Stomach (tissue), 9 donors: ENCODE data around the gene ACKR3. TPM values are rescaled to one million over a fixed set of nuclear protein-coding genes. Genes with fewer than 3 reads are reported as not detected.

Source experiments
- DNase-seq, 2 donors: peaks; one replicate each; pipeline versions ENCODE4 v3.0.0 to v3.0.0-alpha.2; 2013 to 2019
- H3K27ac ChIP-seq, 5 donors: fragments of 200-600 bp in 4 of 5; sonication (generic) in 4 of 5; one replicate each; pipeline ENCODE4 v1.5.1; 2013 to 2019; ENCODE audit warnings: mild to moderate bottlenecking in 1 of 5, moderate library complexity in 1 of 5
- H3K27me3 ChIP-seq, 3 donors: fragments of 200-600 bp; sonication (generic); one replicate each; pipeline ENCODE4 v1.5.1; 2017 to 2019; ENCODE audit warnings: mixed run types in 1 of 3
- H3K36me3 ChIP-seq, 4 donors: fragments of 200-600 bp; sonication (generic); 1 replicate in 3 of 4; 2 replicates in 1 of 4; pipeline ENCODE4 v1.5.1; 2016 to 2019
- H3K4me1 ChIP-seq, 4 donors: fragments of 200-600 bp; sonication (generic); one replicate each; pipeline ENCODE4 v1.5.1; 2016 to 2019
- H3K4me3 ChIP-seq, 4 donors: fragments of 200-600 bp; sonication (generic) in 3 of 4; one replicate each; pipeline ENCODE4 v1.5.1; 2016 to 2019; ENCODE audit warnings: mild to moderate bottlenecking in 1 of 4
- H3K9me3 ChIP-seq, 4 donors: fragments of 200-600 bp; sonication (generic); one replicate each; pipeline ENCODE4 v1.5.1; 2016 to 2019
- EP300 ChIP-seq: sonication (generic); formaldehyde crosslinking; IDR thresholded peaks from one replicate; pipeline ENCODE4 v1.6.1; 2017; ENCODE audit warnings: antibody characterized with exemption
- POLR2A ChIP-seq, 4 donors: fragments of 450-650 bp; IDR thresholded peaks; one replicate each; pipeline ENCODE4 v1.6.1; 2016; ENCODE audit warnings: antibody characterized with exemption in 4 of 4, control low read depth in 2 of 4, mild to moderate bottlenecking in 1 of 4, moderate library complexity in 1 of 4
- POLR2AphosphoS5 ChIP-seq, 3 donors: sonication (generic); formaldehyde crosslinking; IDR thresholded peaks; one replicate each; pipeline ENCODE4 v1.6.1; 2016; ENCODE audit warnings: antibody characterized with exemption in 3 of 3
- WGBS, 5 donors: extraction: QIAGEN DNeasy Blood & Tissue Kit in 3 of 5; methylation state at CpG; one replicate each; pipeline versions ENCODE4 v1.1.5 to v1.1.7; 2013 to 2018; 5-methylcytosine and 5-hydroxymethylcytosine counted together
- intact Hi-C: fragments of 100-400 bp; cut with DNase I; formaldehyde crosslinking; loops from one replicate; pipeline ENCODE4 v1.15.1; 2023; ENCODE audit warnings: low total_unique reads
- polyA plus RNA-seq, 3 donors: library from polyadenylated mRNA; stranded (reverse); fragments of 200-250 nt; gene quantifications; one replicate each; pipeline ENCODE4 v1.2.3, GENCODE V29; 2013
- total RNA-seq, 5 donors: library from RNA; depleted of rRNA; stranded (reverse); fragments of >200 nt; gene quantifications; one replicate each; pipeline versions ENCODE4 v1.1.0 to v1.2.3, GENCODE V29; 2014 to 2016
- TF ChIP-seq, protein P1 (sequence below), 7 experiments: fragments of 450-650 bp in 4 of 7; fragments of 200-600 bp in 3 of 7; sonication (generic) in 3 of 7; IDR thresholded peaks; one replicate each; pipeline ENCODE4 v1.5.1; 2016 to 2019; ENCODE audit warnings: antibody characterized with exemption in 7 of 7, control low read depth in 2 of 7, mild to moderate bottlenecking in 1 of 7
- donor health status: healthy with polysubstance abuse.
- donor health status: Bipolar disorder and iron deficiency.
- donor health status: healthy.

Gene ACKR3
- total and polyA plus RNA-seq, 8 donors, result 5.0 to 35.0 (median 10.4) TPM

DNA sequence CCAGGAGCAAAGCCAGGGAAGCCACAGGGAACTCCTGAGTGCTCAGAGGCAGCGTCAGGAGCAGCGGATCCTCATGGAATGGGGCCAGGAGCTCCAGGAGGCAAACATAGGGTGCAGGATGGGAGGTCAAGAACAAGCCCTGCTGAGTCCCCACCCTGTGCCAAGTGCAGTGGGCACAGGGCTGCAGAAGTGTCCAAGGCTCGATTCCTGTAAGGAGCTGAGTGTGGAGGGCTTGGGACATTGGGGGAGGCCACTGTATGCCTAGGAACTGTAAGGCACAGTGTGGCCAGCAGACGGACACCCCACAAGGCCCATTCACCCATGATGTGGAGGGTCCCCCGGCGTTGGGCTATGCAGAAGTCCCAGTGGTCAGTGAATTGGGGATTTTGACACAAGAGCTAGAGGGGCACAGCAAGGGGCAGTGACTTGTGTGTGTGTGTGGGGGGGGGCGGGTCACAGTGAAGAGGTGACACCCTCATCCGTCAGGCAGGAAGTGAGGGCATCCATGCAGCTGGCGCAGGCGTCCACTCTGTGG lies 55.6 kb downstream of the ACKR3 start:
- H3K36me3 ChIP-seq, result no peaks in the 10 kb centered on the region
- no peak for TF ChIP-seq EP300
- TF ChIP-seq, protein P1, sequence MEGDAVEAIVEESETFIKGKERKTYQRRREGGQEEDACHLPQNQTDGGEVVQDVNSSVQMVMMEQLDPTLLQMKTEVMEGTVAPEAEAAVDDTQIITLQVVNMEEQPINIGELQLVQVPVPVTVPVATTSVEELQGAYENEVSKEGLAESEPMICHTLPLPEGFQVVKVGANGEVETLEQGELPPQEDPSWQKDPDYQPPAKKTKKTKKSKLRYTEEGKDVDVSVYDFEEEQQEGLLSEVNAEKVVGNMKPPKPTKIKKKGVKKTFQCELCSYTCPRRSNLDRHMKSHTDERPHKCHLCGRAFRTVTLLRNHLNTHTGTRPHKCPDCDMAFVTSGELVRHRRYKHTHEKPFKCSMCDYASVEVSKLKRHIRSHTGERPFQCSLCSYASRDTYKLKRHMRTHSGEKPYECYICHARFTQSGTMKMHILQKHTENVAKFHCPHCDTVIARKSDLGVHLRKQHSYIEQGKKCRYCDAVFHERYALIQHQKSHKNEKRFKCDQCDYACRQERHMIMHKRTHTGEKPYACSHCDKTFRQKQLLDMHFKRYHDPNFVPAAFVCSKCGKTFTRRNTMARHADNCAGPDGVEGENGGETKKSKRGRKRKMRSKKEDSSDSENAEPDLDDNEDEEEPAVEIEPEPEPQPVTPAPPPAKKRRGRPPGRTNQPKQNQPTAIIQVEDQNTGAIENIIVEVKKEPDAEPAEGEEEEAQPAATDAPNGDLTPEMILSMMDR (IDR thresholded peaks at IDR 0.05), result no peak
- no peak for TF ChIP-seq POLR2AphosphoS5 (IDR thresholded peaks at IDR 0.05)
- no peak for TF ChIP-seq POLR2A (IDR thresholded peaks at IDR 0.05)
- 86 to 94% (median 91%) methylated on average over 10 of the region's 10 CpGs for WGBS, 5 donors
- no peak for DNase-seq
- H3K27ac ChIP-seq, result no peak overlapping the region
- H3K27me3 ChIP-seq, result no peaks in the 10 kb centered on the region
- no peak overlapping the region for H3K4me3 ChIP-seq
- H3K9me3 ChIP-seq, result no peaks in the 10 kb centered on the region
- intact Hi-C loops, result no loop called here
- H3K4me1 ChIP-seq, result peaks cover 0 to 8% (median 1%) of the 10 kb centered on the region in 4 donors

DNA sequence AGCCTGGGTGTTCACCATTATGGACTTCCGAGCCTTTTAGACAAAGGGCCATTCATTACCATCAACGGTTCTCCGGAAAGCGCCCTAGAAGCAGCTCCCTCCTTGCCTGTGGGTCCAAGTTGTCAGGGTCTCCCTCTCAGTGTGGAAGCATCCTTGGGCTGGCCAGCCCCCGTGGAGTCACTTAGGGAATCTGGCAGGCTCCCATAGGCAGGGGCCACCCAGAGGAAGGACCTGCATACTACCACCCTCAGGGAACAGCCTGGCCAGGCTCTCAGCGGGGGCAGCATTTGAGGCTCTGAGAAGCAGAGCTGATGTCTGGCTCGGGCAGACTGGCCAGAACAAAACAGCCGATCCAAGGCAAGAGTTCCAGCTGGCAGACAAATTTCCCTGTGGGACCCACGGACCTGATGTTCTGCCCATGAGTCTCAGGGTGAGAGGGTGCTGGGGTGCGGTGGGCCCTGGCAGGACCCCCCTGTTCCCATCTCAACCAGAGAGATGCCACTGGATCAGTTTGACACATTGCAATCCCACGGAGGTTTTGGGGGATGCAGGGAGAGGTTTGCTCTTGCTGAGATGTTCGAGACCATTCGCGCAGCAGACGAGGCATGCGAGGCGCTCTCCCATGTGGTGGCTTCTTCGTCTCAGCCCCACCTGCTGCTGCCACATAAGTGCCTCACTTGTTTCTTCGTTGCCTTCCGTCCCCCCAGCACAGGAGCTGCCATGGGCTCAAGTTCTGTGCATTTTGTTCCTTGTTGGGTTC lies 56.9 kb downstream of the ACKR3 start:
- Histone ChIP-seq H3K27ac (no peak overlapping the region), H3K27me3 (no peaks in the 10 kb centered on the region), H3K4me3 (no peak overlapping the region), H3K9me3 (no peaks in the 10 kb centered on the region), H3K4me1 (peaks cover 4 to 20% (median 9%) of the 10 kb centered on the region in 4 donors), H3K36me3 (no peaks in the 10 kb centered on the region)
- 83 to 90% (median 88%) methylated on average over 19 to 20 of the region's 20 CpGs for WGBS, 5 donors
- intact Hi-C loops, result no loop called here
- TF ChIP-seq POLR2AphosphoS5 (IDR thresholded peaks at IDR 0.05) (no peak), POLR2A (IDR thresholded peaks at IDR 0.05) (no peak), EP300 (no peak)
- TF ChIP-seq, protein P1 (IDR thresholded peaks at IDR 0.05), result no peak
- DNase-seq, result no peak

DNA sequence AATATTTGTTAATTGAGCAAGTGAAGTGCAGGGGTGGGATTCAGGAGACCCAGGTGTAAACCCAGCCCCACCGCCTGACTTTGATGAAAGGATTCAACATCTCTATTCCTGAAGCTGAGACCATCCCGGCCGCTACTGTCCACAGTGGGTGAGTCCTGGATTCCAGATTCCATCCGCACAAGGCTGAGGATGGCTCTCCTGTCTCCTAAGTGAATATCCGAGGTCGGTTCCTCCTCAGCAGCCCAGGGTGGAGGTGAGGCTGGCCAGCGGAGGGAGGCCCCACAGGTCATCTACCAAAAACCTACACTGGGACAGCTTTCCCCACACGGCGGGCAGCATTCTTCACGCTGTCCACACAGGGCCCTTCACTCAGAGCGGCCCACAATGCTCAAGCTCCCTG lies 57.6 kb downstream of the ACKR3 start:
- TF ChIP-seq POLR2A (IDR thresholded peaks at IDR 0.05) (no peak), EP300 (no peak), POLR2AphosphoS5 (IDR thresholded peaks at IDR 0.05) (no peak)
- TF ChIP-seq, protein P1 (IDR thresholded peaks at IDR 0.05), result no peak
- intact Hi-C loops, result no loop called here
- H3K9me3 ChIP-seq, result no peaks in the 10 kb centered on the region
- no peak overlapping the region for H3K27ac ChIP-seq
- H3K4me3 ChIP-seq, result no peak overlapping the region
- peaks cover 4 to 26% (median 13%) of the 10 kb centered on the region in 4 donors for H3K4me1 ChIP-seq
- H3K36me3 ChIP-seq, result no peaks in the 10 kb centered on the region
- 94 to 100% (median 98%) methylated on average over 4 to 11 of the region's 11 CpGs for WGBS, 5 donors
- H3K27me3 ChIP-seq, result no peaks in the 10 kb centered on the region
- no peak for DNase-seq

DNA sequence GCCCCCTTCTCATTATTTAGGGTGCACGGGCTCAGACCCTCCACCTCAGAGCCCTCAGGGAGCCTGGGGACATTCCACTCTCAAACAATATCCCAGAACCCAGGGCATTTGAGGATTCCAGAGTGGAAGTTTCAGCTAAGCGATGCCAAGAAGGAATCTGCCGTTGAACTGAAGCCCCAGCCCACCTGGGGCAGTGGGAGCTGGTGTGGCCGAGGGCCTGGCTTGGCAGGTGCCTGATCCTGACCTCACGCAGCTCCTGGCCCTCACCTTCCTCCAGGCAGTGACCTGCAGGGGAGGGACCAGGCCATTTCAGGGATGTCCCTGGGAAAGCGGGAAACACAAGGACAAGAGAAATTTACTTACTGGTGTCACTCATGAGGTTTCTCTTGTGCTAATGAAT lies 58.2 kb downstream of the ACKR3 start:
- no peak for TF ChIP-seq POLR2AphosphoS5 (IDR thresholded peaks at IDR 0.05)
- no peak for TF ChIP-seq POLR2A (IDR thresholded peaks at IDR 0.05)
- no peak for TF ChIP-seq EP300
- TF ChIP-seq, protein P1 (IDR thresholded peaks at IDR 0.05), result no peak
- DNase-seq, result no peak
- Histone ChIP-seq H3K4me1 (peaks cover 4 to 28% (median 13%) of the 10 kb centered on the region in 4 donors), H3K36me3 (no peaks in the 10 kb centered on the region), H3K4me3 (no peak overlapping the region), H3K27me3 (no peaks in the 10 kb centered on the region), H3K27ac (no peak overlapping the region), H3K9me3 (no peaks in the 10 kb centered on the region)
- intact Hi-C loops, result no loop called here
- 90 to 96% (median 93%) methylated on average over 6 of the region's 6 CpGs for WGBS, 5 donors
